Vagina (tissue), 2 donors: ENCODE data around the gene STX1B.

Experiments used
- CTCF ChIP-seq, 3 experiments: fragments of 450-650 bp in 2 of 3; fragments of 200-600 bp in 1 of 3; sonication (generic) in 1 of 3; IDR thresholded peaks; one replicate each; pipeline ENCODE4 v1.5.1; 2017 to 2019; ENCODE audit warnings: antibody characterized with exemption in 3 of 3, mild to moderate bottlenecking in 2 of 3, moderate library complexity in 2 of 3
- POLR2AphosphoS5 ChIP-seq, 2 donors: sonication (generic); formaldehyde crosslinking; IDR thresholded peaks; one replicate each; pipeline ENCODE4 v1.9.0; 2017; ENCODE audit warnings: antibody characterized with exemption in 2 of 2, mild to moderate bottlenecking in 2 of 2, low read depth in 1 of 2; ENCODE audit not compliant: insufficient read depth in 1 of 2

GRCh38 chr16:30996985-30997724 lies 13.3 kb downstream of the STX1B start:
- TF ChIP-seq CTCF (IDR thresholded peaks at IDR 0.05) (no peak), POLR2AphosphoS5 (IDR thresholded peaks at IDR 0.05; ENCODE audit: insufficient read depth in 1 of 2, low read depth in 1 of 2) (peak in 1 of 2 donors; percentile 88)
